NCI-H345 treated with DMSO at 0.1 percent for 48 hours (cell line): Measurements from ENCODE around the gene CABCOCO1.

ENCODE experiments used
- DNase-seq: peaks from one replicate; lab custom pipeline; 2025; ENCODE audit not compliant: unreplicated experiment; lab: John Stamatoyannopoulos, UW

The CABCOCO1 gene, protein sequence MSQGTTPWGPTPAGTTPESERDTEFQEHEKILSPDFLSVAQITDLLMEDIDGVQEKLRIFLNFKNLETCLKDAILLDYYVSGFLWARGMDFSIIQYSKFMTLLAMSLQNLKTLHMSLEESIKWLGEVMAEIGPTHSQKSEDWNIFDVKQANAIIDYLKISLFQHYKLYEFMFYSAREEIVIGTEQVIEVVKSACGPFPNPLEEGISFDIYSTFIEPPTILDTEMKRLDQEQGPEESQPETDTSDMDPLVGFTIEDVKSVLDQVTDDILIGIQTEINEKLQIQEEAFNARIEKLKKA

GRCh38 chr10:61662794-61663259 lies at the start of gene CABCOCO1:
CABCOCO1 (plus strand) TSS chr10:61662929; CDS start chr10:61662973, 44 bp downstream.
- peak; percentile 36 for DNase-seq

DNA sequence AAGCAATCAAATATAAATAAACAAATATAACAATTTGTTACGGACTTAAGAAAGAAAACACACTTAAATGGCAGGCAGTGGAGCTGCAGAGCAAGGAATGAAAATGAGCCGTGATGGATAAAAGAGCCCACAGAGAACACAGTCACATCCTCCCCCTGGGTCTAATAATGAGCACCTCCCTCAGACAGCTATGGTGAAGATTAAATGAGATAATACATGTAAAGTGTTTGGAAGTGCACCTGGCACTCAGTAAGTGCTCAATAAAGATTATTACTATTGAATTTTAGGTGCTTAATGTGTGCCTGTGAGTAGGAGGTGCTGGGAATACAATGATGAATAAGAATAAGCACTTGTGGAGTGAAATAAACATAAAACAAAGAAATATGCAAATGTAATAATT lies 49.1 kb upstream of the CABCOCO1 start:
- no peak for DNase-seq

- DNase-seq, result no peak
Observed at GRCh38 chr10:61616611-61617010, 46.1 kb upstream of the CABCOCO1 start.

DNA sequence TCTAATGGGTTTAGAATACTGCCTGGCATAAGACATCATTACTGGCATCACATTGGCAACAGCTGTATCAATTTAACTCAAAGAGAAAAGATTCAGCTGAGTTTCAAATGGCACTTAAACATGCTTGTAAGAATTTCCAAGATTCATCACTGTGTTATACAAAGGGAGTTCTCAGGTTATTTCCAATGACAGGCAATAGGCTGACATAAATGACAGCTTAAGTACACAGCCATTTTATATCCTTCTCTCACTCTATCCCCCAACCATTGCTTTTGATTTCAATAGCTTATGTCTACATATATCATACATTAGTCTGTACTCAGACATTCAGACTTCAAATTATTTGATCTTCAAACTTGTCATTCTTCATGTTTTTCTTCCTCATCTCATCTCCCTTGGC lies 45.5 kb upstream of the CABCOCO1 start:
- no peak for DNase-seq

GRCh38 chr10:61617586-61617985 lies 45.1 kb upstream of the CABCOCO1 start:
- no peak for DNase-seq

DNA sequence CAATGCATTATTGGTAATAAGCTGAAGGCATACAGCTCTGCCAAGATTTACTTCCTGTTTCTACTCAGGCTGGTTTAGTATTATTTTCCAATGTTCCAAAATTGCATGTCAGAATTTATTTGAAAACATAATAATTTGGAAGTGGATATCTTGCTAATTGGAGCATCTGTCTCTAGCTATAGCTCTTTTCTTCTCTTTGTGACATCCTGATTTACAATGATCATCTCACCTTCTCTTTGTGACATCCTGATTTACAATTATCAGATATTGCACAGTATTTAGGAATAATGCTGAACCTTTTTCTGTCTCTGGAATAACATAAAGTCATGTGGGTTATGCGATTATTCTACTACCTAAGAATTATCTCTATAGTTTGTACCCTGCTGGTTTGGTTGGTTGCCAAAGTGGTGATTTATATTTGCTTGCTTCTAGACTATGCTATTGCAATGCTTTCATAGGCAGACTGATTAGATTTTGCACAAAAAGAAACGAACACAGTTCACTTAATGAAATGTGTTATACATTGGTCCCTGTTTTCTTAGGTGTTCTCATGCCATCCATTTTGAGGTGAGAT lies 44.3 kb upstream of the CABCOCO1 start:
- no peak for DNase-seq

- no peak for DNase-seq
Observed at GRCh38 chr10:61620506-61620905, 42.2 kb upstream of the CABCOCO1 start.

DNA sequence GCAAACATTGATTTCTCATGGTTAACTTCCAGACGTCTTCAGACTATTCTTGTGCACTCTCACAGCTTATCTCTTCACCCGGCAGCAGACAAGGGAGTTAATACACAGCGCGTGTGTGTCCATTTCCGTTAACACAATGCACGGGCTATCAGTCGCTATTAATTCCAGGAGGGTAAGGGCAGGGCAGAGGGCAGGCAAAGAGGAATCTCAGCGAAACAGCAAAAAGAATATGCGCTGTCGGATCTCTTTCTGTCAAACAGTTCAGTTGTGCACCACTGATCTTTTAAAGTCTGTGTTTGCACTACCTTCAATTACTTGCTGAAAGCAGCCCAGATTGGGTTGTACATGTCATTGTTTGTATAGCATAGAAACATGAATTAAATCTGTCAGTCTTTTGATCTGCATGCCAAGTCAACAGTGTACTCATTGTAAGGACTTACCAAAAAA lies 41.1 kb upstream of the CABCOCO1 start:
- peak; percentile 59 for DNase-seq

- peak; percentile 34 for DNase-seq
Observed at GRCh38 chr10:61623161-61623560, 39.6 kb upstream of the CABCOCO1 start.

DNA sequence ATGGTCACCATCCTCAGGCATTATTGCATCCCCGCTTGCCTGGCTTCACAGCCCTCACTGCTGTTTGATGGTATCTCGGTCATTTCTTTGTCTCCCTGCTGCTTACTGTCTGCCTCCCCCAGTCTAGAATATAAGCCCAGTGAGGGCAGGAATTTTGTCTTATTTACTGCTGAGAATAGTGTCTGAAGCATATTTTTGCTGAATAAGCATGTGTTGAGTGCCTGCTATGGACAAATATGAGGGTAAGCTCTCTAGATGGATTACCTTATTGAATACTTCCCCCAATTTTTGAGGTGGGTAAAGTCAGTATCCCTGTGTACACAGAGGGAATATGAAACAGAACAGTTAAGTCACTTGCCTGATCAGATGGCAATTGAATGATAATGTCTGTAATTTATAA lies 36.5 kb upstream of the CABCOCO1 start:
- no peak for DNase-seq

DNA sequence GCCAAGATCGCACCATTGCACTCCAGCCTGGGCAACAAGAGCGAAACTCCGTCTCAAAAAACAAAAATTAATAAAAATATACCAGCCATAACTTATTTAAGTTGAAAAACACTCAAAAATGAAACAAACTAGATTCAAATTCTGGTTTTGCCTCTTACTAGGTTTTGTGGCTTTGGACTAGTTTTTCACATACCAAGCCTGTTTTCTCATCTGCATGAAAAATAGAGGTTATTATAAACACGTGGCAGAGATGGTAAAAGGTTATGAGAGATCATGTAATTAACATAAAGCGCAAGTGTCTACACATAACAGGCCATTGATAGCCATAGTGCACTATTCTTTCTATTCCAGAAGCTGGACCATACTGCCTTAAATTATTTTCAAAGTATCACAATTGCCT lies 35.5 kb upstream of the CABCOCO1 start:
- DNase-seq, result no peak

- DNase-seq, result no peak
Observed at GRCh38 chr10:61628151-61628874, 34.4 kb upstream of the CABCOCO1 start.

DNA sequence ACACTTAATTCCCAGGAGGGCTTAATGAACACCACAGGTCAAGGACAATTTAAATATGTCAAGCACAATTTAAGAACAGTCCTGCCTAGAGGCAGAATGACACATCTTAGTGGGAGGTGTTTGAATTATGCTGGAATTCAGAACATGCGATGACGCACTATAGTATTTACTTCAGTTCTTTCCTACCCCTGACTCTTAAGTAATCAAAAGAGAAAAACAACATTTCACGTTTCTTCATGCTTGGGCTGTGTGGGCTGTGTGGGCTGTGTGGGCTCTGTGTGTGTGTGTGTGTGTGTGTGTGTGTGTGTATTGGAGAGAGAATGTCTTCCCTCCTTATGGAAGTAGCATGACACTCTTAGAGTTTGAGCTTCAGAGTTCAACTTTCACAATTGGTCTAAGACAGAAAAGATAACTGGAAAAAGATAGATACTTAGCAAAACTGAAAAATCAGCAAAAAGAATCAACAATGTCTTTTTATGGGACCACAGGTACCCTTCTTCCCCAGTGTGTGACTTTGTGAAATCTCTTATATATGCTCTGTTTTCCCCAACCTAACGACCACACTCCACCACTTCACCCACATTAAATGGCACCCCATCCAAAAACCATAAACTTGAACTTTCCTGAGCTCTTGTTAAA lies 33.7 kb upstream of the CABCOCO1 start:
- no peak for DNase-seq

DNA sequence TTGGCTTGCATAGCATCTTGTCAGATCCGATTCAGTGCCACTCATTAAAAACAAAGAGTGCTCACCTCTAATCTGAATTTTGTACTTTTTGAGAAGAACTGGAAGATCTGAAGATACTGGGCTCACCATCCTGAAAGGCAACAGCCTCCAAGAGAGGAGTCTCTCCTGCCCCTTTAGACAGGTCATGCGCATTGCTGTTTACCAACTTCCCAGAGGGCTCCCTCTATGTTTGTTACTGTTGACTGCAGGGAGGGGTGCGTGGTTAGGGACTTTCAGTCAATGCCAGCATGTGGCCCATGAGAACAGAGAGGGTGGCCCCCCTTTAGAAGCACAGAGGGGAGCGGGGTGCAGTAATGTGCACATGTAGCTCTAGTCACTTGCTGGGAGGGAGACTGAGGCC lies 33.2 kb upstream of the CABCOCO1 start:
- DNase-seq, result no peak

DNA sequence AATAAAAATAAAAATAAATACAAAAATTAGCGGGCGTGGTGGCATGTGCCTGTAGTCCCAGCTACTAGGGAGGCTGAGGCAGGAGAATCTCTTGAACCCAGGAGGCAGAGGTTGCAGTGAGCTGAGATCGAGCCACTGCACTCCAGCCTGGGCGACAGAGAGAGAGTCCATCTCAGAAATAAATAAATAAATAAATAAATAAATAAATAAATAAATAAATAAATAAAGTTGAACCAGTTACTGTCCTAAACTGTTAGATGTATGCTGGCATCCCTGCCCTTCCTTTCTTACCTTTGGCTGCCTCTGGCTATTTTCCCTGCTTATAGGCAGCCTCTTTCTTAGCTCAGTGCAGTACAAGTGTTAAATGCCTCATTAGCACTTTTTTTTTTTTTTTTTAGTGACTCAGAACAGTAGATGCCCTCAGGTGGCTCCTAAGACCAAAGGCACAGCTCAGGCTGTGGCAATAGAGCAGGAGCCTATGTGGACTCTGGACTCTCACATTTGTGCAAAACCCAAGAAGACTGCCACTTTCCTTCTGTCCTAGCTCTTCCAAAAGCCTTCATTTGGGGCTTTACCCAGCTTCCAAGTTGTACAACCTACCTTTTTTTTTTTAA lies 30.6 kb upstream of the CABCOCO1 start:
- DNase-seq, result no peak

- DNase-seq, result no peak
Observed at GRCh38 chr10:61633665-61634064, 29.1 kb upstream of the CABCOCO1 start.

GRCh38 chr10:61634746-61635145 lies 28.0 kb upstream of the CABCOCO1 start:
- DNase-seq, result no peak

- DNase-seq, result no peak
Observed at GRCh38 chr10:61635471-61635870, 27.3 kb upstream of the CABCOCO1 start.

DNA sequence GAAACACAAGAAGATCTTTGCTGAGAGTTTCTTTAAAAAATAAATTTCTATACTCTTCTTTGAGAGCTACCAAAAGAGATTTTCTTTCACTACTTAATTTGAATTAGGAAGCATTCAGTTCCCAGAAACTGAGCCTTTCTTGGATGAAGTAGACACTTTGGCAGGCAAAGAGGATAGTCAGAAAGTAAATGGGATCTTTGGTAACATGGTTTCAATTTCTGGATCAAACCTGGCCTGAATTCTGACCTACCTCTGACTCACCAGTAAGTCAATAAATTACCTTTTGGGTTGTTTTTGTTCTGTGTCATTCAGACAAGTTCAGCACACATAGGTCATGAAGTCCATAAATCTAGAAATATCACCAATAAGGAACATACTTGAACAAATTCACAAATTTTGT lies 26.8 kb upstream of the CABCOCO1 start:
- DNase-seq, result no peak

- DNase-seq, result no peak
Observed at GRCh38 chr10:61639952-61640351, 22.8 kb upstream of the CABCOCO1 start.

DNA sequence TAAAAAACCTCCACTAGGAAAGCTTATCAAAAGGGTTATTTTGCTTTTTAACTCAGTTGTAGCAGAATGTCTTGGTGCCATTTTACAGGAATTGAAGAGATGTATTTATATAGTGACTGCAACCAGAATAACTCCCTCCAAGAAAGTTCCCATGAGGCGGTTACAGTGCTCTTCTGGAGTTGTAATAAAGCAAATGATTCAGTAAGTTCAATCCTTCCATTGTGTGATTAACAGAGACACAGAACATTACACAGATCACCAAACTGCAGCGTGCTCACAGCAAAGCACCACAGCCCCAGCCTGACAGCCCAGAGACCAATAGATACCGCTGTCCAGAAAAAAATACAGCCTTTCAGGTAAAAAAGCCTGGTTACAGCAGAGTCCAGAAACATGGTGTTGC lies 21.9 kb upstream of the CABCOCO1 start:
- no peak for DNase-seq
